HEK293T (cell line): ENCODE results near the gene CFAP74.

Source experiments
- CTCF ChIA-PET: fragments of 350-600 bp; formaldehyde crosslinking; extraction: SDS; loops from one replicate; lab custom pipeline; 2021; ENCODE audit warnings: antibody characterized with exemption, inconsistent platforms; lab: Yijun Ruan, JAX
- POLR2A ChIA-PET: fragments of 350-600 bp; formaldehyde crosslinking; extraction: SDS; loops from one replicate; lab custom pipeline; 2020; ENCODE audit warnings: antibody characterized with exemption, inconsistent platforms; lab: Yijun Ruan, JAX
- DNase-seq: peaks from one replicate; pipeline ENCODE4 v3.0.0; 2012; ENCODE audit warnings: mixed read lengths; ENCODE audit errors: extremely low spot score
- ARNT ChIP-seq: fragments of 450-650 bp; IDR thresholded peaks from 2 replicates; pipeline ENCODE4 v1.6.1; 2017; ENCODE audit warnings: mild to moderate bottlenecking
- BHLHE40 ChIP-seq: fragments of 450-650 bp; IDR thresholded peaks from 2 replicates; pipeline ENCODE4 v1.6.1; 2016; ENCODE audit warnings: mild to moderate bottlenecking, moderate library complexity, borderline replicate concordance
- CTBP1 ChIP-seq: fragments of 450-650 bp; IDR thresholded peaks from 2 replicates; pipeline ENCODE4 v1.6.1; 2016; ENCODE audit warnings: borderline replicate concordance
- ELF4 ChIP-seq: fragments of 450-650 bp; IDR thresholded peaks from 2 replicates; pipeline ENCODE4 v1.6.1; 2017; ENCODE audit warnings: antibody characterized with exemption
- FOXA1 ChIP-seq: fragments of 450-650 bp; IDR thresholded peaks from 2 replicates; pipeline ENCODE4 v1.6.1; 2016; ENCODE audit warnings: mild to moderate bottlenecking
- FOXK2 ChIP-seq: fragments of 450-650 bp; IDR thresholded peaks from 2 replicates; pipeline ENCODE4 v1.6.1; 2016; ENCODE audit warnings: mild to moderate bottlenecking
- FOXM1 ChIP-seq: fragments of 450-650 bp; IDR thresholded peaks from 2 replicates; pipeline ENCODE4 v1.6.1; 2017; ENCODE audit warnings: mild to moderate bottlenecking, borderline replicate concordance
- HDGF ChIP-seq: fragments of 450-650 bp; IDR thresholded peaks from 2 replicates; pipeline ENCODE4 v1.6.1; 2017; ENCODE audit warnings: antibody characterized with exemption, borderline replicate concordance
- L3MBTL2 ChIP-seq: fragments of 450-650 bp; conservative IDR thresholded peaks from 2 replicates; pipeline ENCODE4 v1.6.1; 2016; ENCODE audit warnings: mild to moderate bottlenecking
- LEF1 ChIP-seq: fragments of 450-650 bp; IDR thresholded peaks from 2 replicates; pipeline ENCODE4 v1.6.1; 2017; ENCODE audit warnings: mild to moderate bottlenecking, borderline replicate concordance
- NFRKB ChIP-seq: fragments of 450-650 bp; IDR thresholded peaks from 2 replicates; pipeline ENCODE4 v1.6.1; 2016; ENCODE audit warnings: mild to moderate bottlenecking, moderate library complexity
- PKNOX1 ChIP-seq: fragments of 450-650 bp; IDR thresholded peaks from 2 replicates; pipeline ENCODE4 v1.6.1; 2016
- SP1 ChIP-seq: fragments of 450-650 bp; IDR thresholded peaks from 2 replicates; pipeline ENCODE4 v1.6.1; 2017
- SUZ12 ChIP-seq: fragments of 450-650 bp; IDR thresholded peaks from 2 replicates; pipeline ENCODE4 v1.6.1; 2016; ENCODE audit warnings: mild to moderate bottlenecking
- TARDBP ChIP-seq: fragments of 450-650 bp; IDR thresholded peaks from 2 replicates; pipeline ENCODE4 v1.6.1; 2016
- ZNF384 ChIP-seq: fragments of 450-650 bp; IDR thresholded peaks from 2 replicates; pipeline ENCODE4 v1.6.1; 2016

CFAP74 gene

GRCh38 chr1:2003541-2004131 is at the start of gene CFAP74:
CFAP74 (minus strand) TSS chr1:2003786; CDS start chr1:1990956, 12,830 bp downstream.
- CTCF ChIA-PET, result no interaction called here
- no peak for TF ChIP-seq SP1
- no peak for TF ChIP-seq ARNT
- no peak for TF ChIP-seq ELF4
- TF ChIP-seq FOXA1, result no peak
- no peak for TF ChIP-seq BHLHE40
- no peak for TF ChIP-seq SUZ12
- TF ChIP-seq HDGF, result no peak
- no peak for TF ChIP-seq CTBP1
- no peak for TF ChIP-seq NFRKB
- TF ChIP-seq LEF1, result no peak
- TF ChIP-seq PKNOX1, result no peak
- no peak for DNase-seq
- POLR2A ChIA-PET, result no interaction called here

DNA sequence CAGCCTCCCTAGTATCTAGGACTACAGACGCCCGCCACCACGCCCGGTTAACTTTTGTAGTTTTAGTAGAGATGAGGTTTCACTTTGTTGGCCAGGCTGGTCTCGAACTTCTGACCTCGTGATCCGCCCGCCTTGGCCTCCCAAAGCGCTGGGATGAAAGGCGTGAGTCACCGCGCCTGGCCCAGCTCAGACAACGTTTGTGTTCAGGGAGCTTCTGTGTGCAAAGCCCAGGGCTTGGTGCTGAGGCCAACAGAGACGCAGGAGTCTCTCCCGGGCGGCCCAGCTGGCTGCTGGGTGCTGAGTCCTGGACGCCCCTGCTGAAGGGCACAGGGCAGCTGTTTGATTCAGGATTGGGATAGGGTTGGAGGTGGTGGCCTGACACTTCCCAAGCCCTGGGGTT is 49.6 kb upstream of the CFAP74 start:
- TF ChIP-seq PKNOX1, result no peak
- ChIA-PET CTCF (no interaction called here), POLR2A (no interaction called here)
- DNase-seq, result no peak

GRCh38 chr1:2052756-2053155 is 49.2 kb upstream of the CFAP74 start:
- CTCF ChIA-PET, result no interaction called here
- DNase-seq, result no peak
- POLR2A ChIA-PET, result no interaction called here
- TF ChIP-seq FOXM1 (no peak), SP1 (no peak), LEF1 (no peak), ZNF384 (no peak), ARNT (no peak), CTBP1 (no peak), FOXK2 (no peak)

- CTCF ChIA-PET, result no interaction called here
- DNase-seq, result no peak
- POLR2A ChIA-PET, result no interaction called here
- TF ChIP-seq TARDBP, result no peak
- no peak for TF ChIP-seq FOXA1
- TF ChIP-seq ARNT, result no peak
- TF ChIP-seq ZNF384, result no peak
- no peak for TF ChIP-seq ELF4
- TF ChIP-seq L3MBTL2, result no peak
- no peak for TF ChIP-seq FOXK2
Measured at GRCh38 chr1:2052054-2052679, 48.6 kb upstream of the CFAP74 start.

DNA sequence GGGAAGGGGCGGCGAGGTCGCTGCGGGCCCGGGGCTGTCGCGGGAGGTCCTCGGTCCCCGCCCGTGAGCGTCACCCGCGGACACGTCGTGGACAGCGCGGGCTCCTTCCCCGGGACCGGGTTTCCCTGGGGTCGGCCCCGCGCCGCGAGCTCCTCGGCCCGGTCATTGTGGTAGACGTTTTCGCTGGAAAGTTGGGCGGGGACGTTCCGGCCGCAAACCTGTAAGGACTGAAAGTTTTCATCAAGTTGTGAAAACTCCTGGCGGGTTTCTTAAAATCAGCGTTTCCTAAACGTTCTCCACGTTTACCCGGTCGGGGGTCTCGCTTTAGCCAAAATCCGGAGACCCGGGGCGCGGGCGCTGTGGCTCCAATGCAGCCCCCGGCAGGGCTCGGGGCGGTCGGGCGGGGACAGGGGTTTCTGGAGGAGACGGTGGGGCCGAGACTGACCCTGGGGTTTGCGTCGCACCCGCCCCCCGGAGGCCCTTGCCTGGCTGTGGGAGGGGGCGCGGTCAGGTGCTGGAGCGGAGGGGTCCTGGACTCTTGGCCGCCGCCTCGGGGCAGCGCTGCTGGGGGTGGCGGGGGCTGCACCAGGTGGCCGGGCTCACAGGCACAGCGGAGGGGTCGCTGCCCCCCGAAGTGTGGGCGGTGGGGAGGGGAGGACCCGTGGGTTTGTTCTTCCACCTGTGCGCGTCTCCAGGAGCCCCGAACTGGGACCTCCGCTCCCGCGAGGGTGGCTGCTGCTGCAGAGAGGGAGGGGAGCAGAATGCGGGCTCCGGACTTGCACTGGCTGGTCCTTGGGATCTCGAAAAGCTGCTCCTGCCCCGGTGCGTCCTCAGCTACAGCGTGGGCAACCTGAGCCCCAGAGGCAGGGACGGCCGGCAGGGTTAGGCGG is 47.5 kb upstream of the CFAP74 start:
- no peak for DNase-seq
- TF ChIP-seq LEF1 (no peak), PKNOX1 (no peak), FOXK2 (no peak), TARDBP (no peak), ELF4 (no peak), FOXM1 (no peak), CTBP1 (no peak), ZNF384 (no peak), NFRKB (no peak), ARNT (no peak)
- ChIA-PET CTCF (no interaction called here), POLR2A (no interaction called here)

GRCh38 chr1:2050461-2050792 is 46.8 kb upstream of the CFAP74 start:
- ChIA-PET CTCF (no interaction called here), POLR2A (no interaction called here)
- no peak for DNase-seq
- no peak for TF ChIP-seq ZNF384
- no peak for TF ChIP-seq BHLHE40
- TF ChIP-seq SUZ12, result no peak
- TF ChIP-seq FOXA1, result no peak
- no peak for TF ChIP-seq FOXM1
- TF ChIP-seq ARNT, result no peak
- TF ChIP-seq TARDBP, result no peak
- TF ChIP-seq NFRKB, result no peak
- TF ChIP-seq FOXK2, result no peak
- no peak for TF ChIP-seq ELF4
- TF ChIP-seq PKNOX1, result no peak
- TF ChIP-seq L3MBTL2, result no peak
- TF ChIP-seq SP1, result no peak
- TF ChIP-seq LEF1, result no peak
- TF ChIP-seq CTBP1, result no peak
- TF ChIP-seq HDGF, result no peak
